M059J (cell line): ENCODE measurements around the gene D2HGDH. TPM values are rescaled to one million over a fixed set of nuclear protein-coding genes. Genes with fewer than 3 reads are reported as not detected.

Experiments used
- total RNA-seq: library from RNA; depleted of rRNA; stranded (reverse); fragments of >200 nt; shearing (Covaris generic); gene quantifications from 2 replicates; pipeline ENCODE4 v1.2.3, GENCODE V29; 2014; rRNA removed

Gene D2HGDH
- total RNA-seq, 1 experiment from 2014 or later, result 6.1 TPM

Other genes starting within 250 kb of the D2HGDH start
- 110 and 133 TPM in 2 replicates for gene STK25, start 226.0 kb upstream of the D2HGDH start, total RNA-seq
- 3.9 and 11.7 TPM in 2 replicates for gene BOK, start 175.9 kb upstream of the D2HGDH start, total RNA-seq
- 22.2 and 25.9 TPM in 2 replicates for gene THAP4, start 97.5 kb upstream of the D2HGDH start, total RNA-seq
- 46.1 and 49.5 TPM in 2 replicates for gene ATG4B, start 96.9 kb upstream of the D2HGDH start, total RNA-seq
- 40.6 and 49.3 TPM in 2 replicates for gene DTYMK, start 47.8 kb upstream of the D2HGDH start, total RNA-seq
- 9.2 and 11.0 TPM in 2 replicates for gene ING5, start 32.6 kb upstream of the D2HGDH start, total RNA-seq
- gene GAL3ST2, start 42.2 kb downstream of the D2HGDH start, total RNA-seq, result not detected in 2 replicates
- gene NEU4, start 74.6 kb downstream of the D2HGDH start, total RNA-seq, result not detected in 2 replicates
- gene PDCD1, start 124.3 kb downstream of the D2HGDH start, total RNA-seq, result not detected in 2 replicates
- gene RTP5, start 135.1 kb downstream of the D2HGDH start, total RNA-seq, result not detected in 2 replicates